ENCODE data around the gene DRD1.
"Not testable (repeated sequence)": the region's sequence is repeated elsewhere in the genome, so short reads cannot be mapped to it uniquely, and the experiment has no call there.

Gene DRD1

DNA sequence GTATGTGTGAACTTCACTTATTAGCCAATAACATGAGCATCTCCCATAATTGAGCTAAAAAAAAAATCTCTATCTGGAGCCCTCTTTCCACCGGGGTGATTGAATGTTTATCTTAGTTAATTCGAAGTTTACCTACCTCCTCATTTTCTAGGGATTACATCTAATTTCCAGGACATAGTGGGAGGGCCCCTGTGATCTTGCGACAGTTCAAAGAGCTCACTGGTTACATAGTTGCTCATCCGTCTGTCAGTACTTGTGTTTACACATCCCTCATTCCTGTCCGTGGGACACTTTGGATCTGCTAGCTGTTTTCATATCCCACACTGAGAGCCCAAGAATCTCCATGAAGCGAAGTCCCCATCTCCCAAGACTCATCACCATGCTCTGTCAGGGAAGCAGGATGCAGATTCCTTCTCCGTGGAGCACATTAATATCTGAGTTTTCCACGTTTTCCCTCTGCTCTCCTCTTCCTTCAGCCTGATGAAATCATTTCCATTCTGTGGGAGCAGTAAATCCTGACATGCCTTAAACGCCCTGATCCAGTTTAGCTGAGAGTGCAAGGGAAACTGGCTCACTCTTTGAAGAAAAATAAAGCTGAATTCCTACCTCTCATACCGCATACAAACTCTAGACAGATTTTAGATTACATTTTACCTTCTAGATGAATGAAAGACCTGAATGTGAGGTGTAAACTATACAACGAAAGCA lies 24.2 kb upstream of the DRD1 start:
- no peak for DNase-seq (ENCODE audit: low read depth, low spot score)

DNA sequence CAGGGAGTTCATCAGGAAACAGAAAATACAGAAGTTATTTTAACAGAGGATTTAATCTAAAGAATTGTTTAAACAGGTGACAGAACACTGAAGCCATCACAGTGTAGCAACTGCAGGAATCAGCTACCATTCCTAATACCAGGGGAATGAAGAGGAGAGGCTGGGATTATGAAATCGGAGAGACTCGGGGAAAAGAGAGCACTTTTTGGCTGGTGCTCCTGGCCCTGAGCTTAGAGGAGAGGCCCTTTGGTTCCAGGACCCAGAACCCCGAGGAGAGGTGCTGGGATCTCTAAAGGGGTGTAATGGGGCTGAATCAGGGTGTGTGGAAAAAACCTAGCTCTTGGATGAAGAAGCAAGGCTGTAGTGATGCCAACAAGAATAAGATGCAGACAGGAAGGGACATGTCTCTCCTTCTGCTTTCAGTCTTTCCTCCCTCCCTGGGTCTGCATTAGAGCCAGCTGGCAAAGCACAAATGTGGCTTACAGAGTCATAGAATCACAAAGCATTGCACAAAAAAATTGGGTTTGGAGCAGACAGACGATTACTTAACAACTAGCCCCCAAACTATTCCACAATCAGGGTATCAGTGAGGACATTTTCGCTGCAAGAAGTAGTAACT lies 22.8 kb upstream of the DRD1 start:
- DNase-seq (ENCODE audit: low read depth, low spot score): peak; percentile 53

GRCh38 chr5:175465282-175465681 lies 21.3 kb upstream of the DRD1 start:
- DNase-seq (ENCODE audit: low read depth, low spot score): no peak

GRCh38 chr5:175464942-175465233 lies 20.9 kb upstream of the DRD1 start:
- DNase-seq (ENCODE audit: low read depth, low spot score): no peak

DNA sequence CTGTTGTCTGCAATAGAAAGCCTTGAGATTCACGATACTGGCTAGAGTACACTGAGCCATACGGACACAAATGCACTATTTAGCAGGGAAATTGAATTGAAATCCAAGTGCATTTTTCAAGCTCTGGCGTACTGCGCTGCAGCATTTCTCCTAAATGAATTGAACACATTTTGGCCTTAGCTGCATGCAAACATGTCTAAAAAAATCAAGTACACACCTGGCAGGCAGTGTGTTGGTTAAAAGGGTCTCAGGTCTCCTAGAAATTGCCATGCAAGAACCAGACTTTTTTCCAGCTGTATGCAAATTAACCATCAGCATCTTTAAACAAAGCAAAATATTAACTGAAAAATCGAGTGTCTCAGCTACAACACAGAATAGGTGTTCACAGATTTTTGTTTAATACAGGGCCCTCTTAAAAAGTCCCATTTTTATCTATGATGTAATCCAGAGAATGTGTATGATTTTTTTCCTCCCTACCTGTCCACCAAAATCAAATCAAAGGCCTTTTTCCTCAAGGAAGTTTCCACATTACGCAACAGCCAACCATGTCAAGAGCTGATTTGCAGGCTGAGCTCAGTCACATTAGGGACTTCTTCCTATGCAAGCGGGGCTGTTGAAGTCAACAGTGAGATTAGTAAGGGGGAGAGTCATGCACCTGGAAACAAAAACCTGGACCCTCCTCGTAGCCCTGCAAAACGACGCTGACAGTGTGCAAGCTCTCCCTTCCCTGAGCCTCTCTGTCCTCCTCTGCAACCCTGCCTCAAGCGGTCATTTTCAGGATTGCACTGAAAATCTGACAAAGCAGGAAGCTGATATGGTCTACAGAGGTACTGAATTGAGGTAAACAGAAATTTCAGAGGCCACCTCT lies 20.3 kb upstream of the DRD1 start:
- peak; percentile 68 for DNase-seq (ENCODE audit: low read depth, low spot score)

DNA sequence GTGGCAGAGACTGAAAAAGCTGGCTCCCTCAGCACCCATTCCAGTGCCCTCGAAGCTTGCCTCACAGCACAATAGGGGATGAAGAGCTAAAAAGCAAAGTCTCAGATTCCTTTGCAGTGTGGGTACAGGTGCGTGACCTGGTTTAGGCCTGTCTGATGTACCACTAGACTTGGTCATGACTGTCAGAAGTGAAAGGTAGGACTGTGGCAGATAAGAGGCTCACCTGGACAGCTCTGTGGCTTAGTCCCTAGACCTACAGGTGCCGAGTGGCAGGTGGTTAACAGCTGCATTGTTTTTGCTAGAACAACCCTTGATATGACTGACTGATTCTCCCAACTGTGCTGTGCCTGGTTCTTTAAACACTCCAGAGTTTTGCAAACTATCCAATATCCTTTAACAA lies 19.7 kb upstream of the DRD1 start:
- no peak for DNase-seq (ENCODE audit: low read depth, low spot score)

DNA sequence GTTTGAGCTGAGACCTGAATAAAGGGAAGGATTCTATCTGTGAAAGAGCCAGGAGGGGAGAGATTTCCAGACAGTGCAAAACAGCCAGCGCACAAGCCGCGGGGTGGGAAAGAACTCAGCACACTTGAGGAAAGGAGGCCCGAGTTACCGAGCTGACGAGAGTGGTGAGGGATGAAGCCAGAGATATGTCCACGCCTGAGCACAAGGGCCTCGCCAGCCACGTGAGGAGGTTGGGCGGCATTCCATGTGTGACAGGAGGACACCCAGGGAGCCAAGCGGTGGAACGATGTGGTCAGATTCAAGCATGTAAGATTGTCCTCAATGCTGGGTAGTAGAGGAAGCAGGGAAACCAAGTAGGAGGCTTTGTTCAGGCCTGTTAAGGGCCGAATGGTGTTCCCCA lies 17.4 kb upstream of the DRD1 start:
- no peak for DNase-seq (ENCODE audit: low read depth, low spot score)

GRCh38 chr5:175460552-175460951 lies 16.6 kb upstream of the DRD1 start:
- DNase-seq (ENCODE audit: low read depth, low spot score): no peak

DNA sequence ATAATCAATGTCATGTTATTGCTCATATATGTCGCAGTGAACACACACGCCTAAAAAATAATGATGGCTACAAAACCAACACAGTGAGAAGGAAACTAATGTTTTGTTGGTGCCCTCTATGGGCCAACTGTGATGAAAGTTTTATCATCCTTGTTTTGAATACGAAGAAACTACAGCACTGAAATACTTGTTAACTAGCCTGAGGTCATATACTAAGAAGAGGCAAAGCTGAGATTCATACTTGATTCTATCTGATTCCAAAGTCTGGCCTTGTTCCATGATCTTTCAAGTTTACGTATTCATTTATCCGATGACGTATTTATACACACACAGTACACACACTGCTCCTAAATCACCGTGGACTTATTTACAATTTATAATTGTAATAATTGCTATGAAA lies 16.1 kb upstream of the DRD1 start:
- DNase-seq (ENCODE audit: low read depth, low spot score): peak; percentile 38

GRCh38 chr5:175457466-175457865 lies 13.5 kb upstream of the DRD1 start:
- no peak for DNase-seq (ENCODE audit: low read depth, low spot score)

GRCh38 chr5:175456105-175456742 lies 12.2 kb upstream of the DRD1 start:
- no peak for DNase-seq (ENCODE audit: low read depth, low spot score)

DNA sequence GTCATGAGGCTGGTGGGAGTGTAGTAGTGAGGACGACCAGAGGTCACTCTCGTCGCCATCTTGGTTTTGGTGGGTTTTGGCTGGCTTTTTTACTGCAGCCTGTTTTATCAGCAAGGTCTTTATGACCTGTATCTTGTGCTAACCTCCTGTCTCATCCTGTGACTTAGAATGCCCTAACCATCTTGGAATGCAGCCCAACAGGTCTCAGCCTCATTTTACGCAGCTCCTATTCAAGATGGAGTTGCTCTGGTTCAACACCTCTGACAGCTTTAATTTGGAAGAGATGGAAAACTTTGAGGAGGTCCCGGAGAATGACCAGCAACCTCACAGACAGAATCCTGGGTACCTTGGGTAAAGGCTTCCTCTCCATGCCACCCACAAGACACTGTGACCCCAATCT lies 10.4 kb upstream of the DRD1 start:
- DNase-seq (ENCODE audit: low read depth, low spot score): not testable (repeated sequence)

DNA sequence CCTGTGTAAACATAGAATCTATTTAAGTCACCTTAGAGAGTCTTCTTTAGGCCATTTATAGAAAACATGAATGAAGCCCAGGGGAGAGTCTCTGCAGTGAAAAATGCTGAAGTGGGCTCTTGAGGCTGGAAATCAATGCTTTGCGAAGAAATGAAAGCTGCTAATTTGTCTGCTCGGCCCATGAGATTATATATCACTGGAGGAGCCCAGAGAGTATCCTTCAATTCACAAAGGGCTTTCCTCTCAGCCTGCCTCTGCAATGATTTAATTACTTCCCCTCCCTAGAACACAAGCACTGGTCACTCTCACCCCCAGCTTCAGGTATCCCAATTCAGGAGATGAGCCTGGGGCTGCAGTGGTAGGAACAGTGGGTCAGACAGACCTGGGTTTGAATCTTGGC lies 8.2 kb upstream of the DRD1 start:
- DNase-seq (ENCODE audit: low read depth, low spot score): no peak

DNA sequence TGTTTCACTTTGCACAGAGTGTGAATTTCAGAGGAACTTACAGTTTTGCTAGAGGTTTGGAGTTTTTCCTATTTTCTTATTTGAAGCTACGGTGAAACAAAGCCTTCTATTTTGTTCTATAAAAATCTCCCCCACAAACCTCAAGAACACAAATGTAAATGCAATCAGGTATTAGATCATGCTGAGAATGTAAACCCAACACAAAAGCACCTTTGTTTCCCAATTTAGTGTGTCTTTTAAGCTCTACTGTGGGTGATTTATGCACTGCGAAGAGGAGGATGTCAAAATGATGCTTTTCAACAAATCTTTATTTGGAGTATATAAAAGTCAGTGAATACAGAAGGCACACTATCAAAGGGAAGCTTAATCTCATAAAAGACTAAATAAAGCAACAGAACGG lies 4.3 kb upstream of the DRD1 start:
- DNase-seq (ENCODE audit: low read depth, low spot score): no peak

DNA sequence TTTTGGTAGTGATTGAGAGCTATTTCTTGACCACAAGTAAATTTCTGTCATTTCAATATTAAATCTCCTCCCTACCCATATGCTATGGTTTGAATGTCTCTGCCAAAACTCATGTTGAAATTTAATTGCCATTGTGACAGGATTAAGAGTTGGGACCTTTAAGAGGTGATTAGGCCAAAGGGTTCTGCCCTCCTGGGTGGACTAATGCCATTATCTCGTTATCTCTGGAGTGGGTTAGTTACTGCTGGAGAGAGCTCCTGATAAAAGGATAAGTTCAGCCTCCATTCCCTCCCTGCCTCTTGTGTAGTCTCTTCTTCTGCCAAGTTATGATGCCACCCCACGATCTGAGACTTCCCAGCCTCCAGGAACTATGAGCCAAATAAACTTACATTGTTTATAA lies 3.6 kb upstream of the DRD1 start:
- DNase-seq (ENCODE audit: low read depth, low spot score): no peak

DNA sequence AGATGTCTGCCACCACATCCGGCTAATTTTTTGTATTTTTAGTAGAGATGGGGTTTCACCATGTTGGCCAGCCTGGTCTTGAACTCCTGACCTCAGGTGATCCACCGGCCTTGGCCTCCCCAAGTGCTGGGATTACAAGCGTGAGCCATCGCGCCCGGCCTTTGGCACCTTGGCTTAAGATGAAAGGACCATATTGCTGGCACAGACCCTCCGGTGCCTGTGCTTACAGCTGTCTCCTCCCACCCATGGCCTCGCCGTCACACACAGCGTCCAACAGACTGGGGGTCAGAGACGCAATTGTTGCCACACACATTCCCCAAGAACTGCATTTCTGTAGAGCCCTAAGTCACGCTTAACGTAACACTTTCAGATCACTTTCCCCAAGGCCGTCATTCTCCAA lies 2.4 kb upstream of the DRD1 start:
- DNase-seq (ENCODE audit: low read depth, low spot score): not testable (repeated sequence)

DNA sequence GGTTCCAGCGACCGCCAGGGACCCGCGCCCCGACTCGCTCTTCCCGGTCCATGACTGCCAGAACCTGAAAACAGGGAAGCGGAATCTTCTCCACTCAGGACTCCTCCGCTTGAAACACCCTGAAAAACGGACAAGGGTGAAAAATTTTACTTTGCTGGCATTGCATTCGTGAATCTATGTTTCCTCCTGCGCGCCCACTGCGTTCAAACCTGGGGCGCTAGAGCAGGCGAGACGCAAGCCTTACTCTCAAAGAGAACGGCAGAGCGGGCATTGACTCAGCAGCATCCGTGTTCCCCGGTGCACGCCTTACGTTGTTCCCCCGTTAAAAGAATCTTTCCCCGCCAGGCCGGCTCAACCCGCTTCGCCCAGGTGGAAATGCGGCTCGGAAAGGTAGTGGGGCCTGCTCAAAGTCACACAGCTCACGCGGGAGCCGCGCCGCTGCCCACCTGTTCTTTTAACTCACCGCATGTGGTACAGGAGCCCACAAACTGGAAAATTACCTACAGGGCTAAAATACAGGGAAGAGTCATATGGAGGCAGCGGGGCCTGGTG lies 999 bp upstream of the DRD1 start:
- no peak for DNase-seq (ENCODE audit: low read depth, low spot score)

- peak; percentile 17 for DNase-seq (ENCODE audit: low read depth, low spot score)
Observed at GRCh38 chr5:175443514-175444059, 395 bp downstream of the DRD1 start.

- no peak for DNase-seq (ENCODE audit: low read depth, low spot score)
Observed at GRCh38 chr5:175438234-175438857, 5.6 kb downstream of the DRD1 start.

GRCh38 chr5:175436359-175436758 lies 7.6 kb downstream of the DRD1 start:
- no peak for DNase-seq (ENCODE audit: low read depth, low spot score)

DNA sequence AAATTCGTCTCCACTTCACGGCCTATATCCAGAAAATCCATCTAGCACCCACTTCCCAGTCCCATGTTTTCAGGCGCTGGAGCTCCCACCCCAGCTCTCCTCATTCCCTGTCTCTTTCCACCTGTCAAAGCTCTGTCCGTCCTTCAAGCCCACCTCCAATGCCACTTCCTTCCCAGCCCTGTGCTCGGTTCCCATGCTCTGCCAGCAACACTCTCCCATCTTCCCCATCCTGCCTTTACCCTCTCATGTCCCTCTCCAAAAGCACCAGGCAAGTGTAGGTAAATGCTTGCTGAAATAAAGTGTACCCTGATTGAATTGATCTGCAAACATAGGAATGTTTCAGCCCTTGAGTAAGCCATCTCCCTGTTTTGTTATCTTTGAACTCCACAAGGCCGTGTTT lies 9.2 kb downstream of the DRD1 start:
- DNase-seq (ENCODE audit: low read depth, low spot score): no peak

Measured in astrocyte of the hippocampus (primary cell).